Testis (tissue), 2 donors: ENCODE measurements around the gene BICD1.
A peak's percentile ranks its signal among the peaks of the same experiment; 100 is the strongest.

ENCODE experiments used
- POLR2A ChIP-seq: fragments of 450-650 bp; IDR thresholded peaks from one replicate; pipeline ENCODE4 v1.6.1; 2017; ENCODE audit warnings: antibody characterized with exemption, mild to moderate bottlenecking, moderate library complexity
- TF ChIP-seq, protein P1 (sequence below), 3 experiments: fragments of 450-650 bp in 2 of 3; fragments of 200-600 bp in 1 of 3; sonication (generic) in 1 of 3; IDR thresholded peaks; one replicate each; pipeline ENCODE4 v1.5.1; 2016 to 2019; ENCODE audit warnings: antibody characterized with exemption in 3 of 3, mild to moderate bottlenecking in 2 of 3, moderate library complexity in 1 of 3

- TF ChIP-seq, protein P1, sequence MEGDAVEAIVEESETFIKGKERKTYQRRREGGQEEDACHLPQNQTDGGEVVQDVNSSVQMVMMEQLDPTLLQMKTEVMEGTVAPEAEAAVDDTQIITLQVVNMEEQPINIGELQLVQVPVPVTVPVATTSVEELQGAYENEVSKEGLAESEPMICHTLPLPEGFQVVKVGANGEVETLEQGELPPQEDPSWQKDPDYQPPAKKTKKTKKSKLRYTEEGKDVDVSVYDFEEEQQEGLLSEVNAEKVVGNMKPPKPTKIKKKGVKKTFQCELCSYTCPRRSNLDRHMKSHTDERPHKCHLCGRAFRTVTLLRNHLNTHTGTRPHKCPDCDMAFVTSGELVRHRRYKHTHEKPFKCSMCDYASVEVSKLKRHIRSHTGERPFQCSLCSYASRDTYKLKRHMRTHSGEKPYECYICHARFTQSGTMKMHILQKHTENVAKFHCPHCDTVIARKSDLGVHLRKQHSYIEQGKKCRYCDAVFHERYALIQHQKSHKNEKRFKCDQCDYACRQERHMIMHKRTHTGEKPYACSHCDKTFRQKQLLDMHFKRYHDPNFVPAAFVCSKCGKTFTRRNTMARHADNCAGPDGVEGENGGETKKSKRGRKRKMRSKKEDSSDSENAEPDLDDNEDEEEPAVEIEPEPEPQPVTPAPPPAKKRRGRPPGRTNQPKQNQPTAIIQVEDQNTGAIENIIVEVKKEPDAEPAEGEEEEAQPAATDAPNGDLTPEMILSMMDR (IDR thresholded peaks at IDR 0.05), result peak; percentile 58 to 79 (median 72)
- no peak for TF ChIP-seq POLR2A
Measured at GRCh38 chr12:32365473-32366064, 258.9 kb downstream of the BICD1 start.
